ELF-1 (cell line): ENCODE measurements around the gene MYO15B.

Experiments used
- DNase-seq: peaks from one replicate; pipeline ENCODE4 v3.0.0-alpha.2; 2016; ENCODE audit warnings: low read depth, low spot score

The MYO15B gene

GRCh38 chr17:75558666-75559530 lies 28.7 kb upstream of the MYO15B start:
- DNase-seq = no peak

- DNase-seq = no peak
Observed at GRCh38 chr17:75559958-75560533, 27.6 kb upstream of the MYO15B start.

GRCh38 chr17:75561927-75562603 lies 25.5 kb upstream of the MYO15B start:
- DNase-seq = no peak

- no peak for DNase-seq
Observed at GRCh38 chr17:75563063-75563758, 24.4 kb upstream of the MYO15B start.

- no peak for DNase-seq
Observed at GRCh38 chr17:75564195-75564594, 23.4 kb upstream of the MYO15B start.

GRCh38 chr17:75565066-75565465 lies 22.5 kb upstream of the MYO15B start:
- peak; percentile 76 for DNase-seq

GRCh38 chr17:75565618-75566017 lies 22.0 kb upstream of the MYO15B start:
- no peak for DNase-seq

- no peak for DNase-seq
Observed at GRCh38 chr17:75566416-75566815, 21.2 kb upstream of the MYO15B start.

GRCh38 chr17:75566834-75567233 lies 20.8 kb upstream of the MYO15B start:
- DNase-seq = no peak

GRCh38 chr17:75568412-75569255 lies 19.0 kb upstream of the MYO15B start:
- no peak for DNase-seq

GRCh38 chr17:75570034-75570676 lies 17.4 kb upstream of the MYO15B start:
- no peak for DNase-seq

GRCh38 chr17:75570772-75571171 lies 16.8 kb upstream of the MYO15B start:
- no peak for DNase-seq

GRCh38 chr17:75571197-75571884 lies 16.3 kb upstream of the MYO15B start:
- DNase-seq = no peak

GRCh38 chr17:75571885-75572215 lies 15.8 kb upstream of the MYO15B start:
- DNase-seq = no peak

- DNase-seq = no peak
Observed at GRCh38 chr17:75572713-75573539, 14.7 kb upstream of the MYO15B start.

GRCh38 chr17:75573540-75573957 lies 14.1 kb upstream of the MYO15B start:
- DNase-seq = no peak

GRCh38 chr17:75573994-75574393 lies 13.6 kb upstream of the MYO15B start:
- no peak for DNase-seq

- no peak for DNase-seq
Observed at GRCh38 chr17:75574404-75575036, 13.1 kb upstream of the MYO15B start.

- no peak for DNase-seq
Observed at GRCh38 chr17:75575197-75575596, 12.4 kb upstream of the MYO15B start.
